Germinal center (tissue), 1 donor: ENCODE measurements around the gene RFPL4A.
"Not testable (repeated sequence)": the region's sequence is repeated elsewhere in the genome, so short reads cannot be mapped to it uniquely, and the experiment has no call there.

Experiments
- DNase-seq: peaks from one replicate; pipeline ENCODE4 v3.0.0; 2012; ENCODE audit warnings: mixed read lengths, low spot score

Gene RFPL4A

GRCh38 chr19:55758797-55759196 is at the start of gene RFPL4A:
TSS of gene RFPL4A (plus strand) at chr19:55759097. CDS start at chr19:55761801, 2,704 bp downstream.
- not testable (repeated sequence) for DNase-seq

GRCh38 chr19:55711719-55712118 is 47.2 kb upstream of the RFPL4A start:
- DNase-seq: no peak

GRCh38 chr19:55712804-55713631 is 45.9 kb upstream of the RFPL4A start:
- DNase-seq: no peak

GRCh38 chr19:55716531-55716930 is 42.4 kb upstream of the RFPL4A start:
- DNase-seq: no peak

GRCh38 chr19:55717251-55717650 is 41.6 kb upstream of the RFPL4A start:
- no peak for DNase-seq

GRCh38 chr19:55717879-55718711 is 40.8 kb upstream of the RFPL4A start:
- not testable (repeated sequence) for DNase-seq

GRCh38 chr19:55720214-55720746 is 38.6 kb upstream of the RFPL4A start:
- no peak for DNase-seq

GRCh38 chr19:55720801-55721200 is 38.1 kb upstream of the RFPL4A start:
- DNase-seq: no peak

GRCh38 chr19:55723491-55723890 is 35.4 kb upstream of the RFPL4A start:
- DNase-seq: no peak

GRCh38 chr19:55730378-55730777 is 28.5 kb upstream of the RFPL4A start:
- DNase-seq: not testable (repeated sequence)

- no peak for DNase-seq
Observed at GRCh38 chr19:55738302-55738701, 20.6 kb upstream of the RFPL4A start, which contains the start of gene NLRP9. TSS of gene NLRP9 (minus strand) at chr19:55738402. CDS start at chr19:55738374, 28 bp downstream.

- DNase-seq: no peak
Observed at GRCh38 chr19:55750715-55751114, 8.2 kb upstream of the RFPL4A start.

GRCh38 chr19:55753401-55753800 is 5.5 kb upstream of the RFPL4A start:
- DNase-seq: no peak

- DNase-seq: not testable (repeated sequence)
Observed at GRCh38 chr19:55756808-55757207, 2.1 kb upstream of the RFPL4A start.

- no peak for DNase-seq
Observed at GRCh38 chr19:55766466-55766865, 7.6 kb downstream of the RFPL4A start.

- not testable (repeated sequence) for DNase-seq
Observed at GRCh38 chr19:55768818-55769217, 9.9 kb downstream of the RFPL4A start, which contains the start of gene RFPL4AL1. TSS of gene RFPL4AL1 (plus strand) at chr19:55769118. CDS start at chr19:55771805, 2,687 bp downstream.

GRCh38 chr19:55769632-55770031 is 10.7 kb downstream of the RFPL4A start:
- not testable (repeated sequence) for DNase-seq

GRCh38 chr19:55777528-55777927 is 18.6 kb downstream of the RFPL4A start:
- peak; percentile 48 for DNase-seq

- DNase-seq: no peak
Observed at GRCh38 chr19:55778331-55778730, 19.4 kb downstream of the RFPL4A start.

GRCh38 chr19:55781112-55781511 is 22.2 kb downstream of the RFPL4A start:
- no peak for DNase-seq

GRCh38 chr19:55795021-55795420 is 36.1 kb downstream of the RFPL4A start:
- no peak for DNase-seq

GRCh38 chr19:55801416-55801815 is 42.5 kb downstream of the RFPL4A start:
- no peak for DNase-seq
